SK-N-MC (cell line): ENCODE data around the gene SEMA4D.

Source experiments
- EZH2 ChIP-seq: fragments of 200-600 bp; sonication (generic); IDR thresholded peaks from one replicate; pipeline ENCODE4 v1.6.1; 2017; ENCODE audit warnings: antibody characterized with exemption
- FOXP2 ChIP-seq: optimal IDR thresholded peaks from 2 replicates; pipeline ENCODE3; 2011; ENCODE audit warnings: mild to moderate bottlenecking, moderate library complexity; ENCODE audit not compliant: insufficient read depth; ENCODE audit errors: extremely low read length, control extremely low read depth
- POLR2AphosphoS5 ChIP-seq: IDR thresholded peaks from 2 replicates; pipeline ENCODE4 v1.6.1; 2012; ENCODE audit warnings: mild to moderate bottlenecking, low read depth, low read length, borderline replicate concordance

- TF ChIP-seq POLR2AphosphoS5, result no peak
- TF ChIP-seq EZH2, result no peak
- TF ChIP-seq FOXP2, result no peak
Observed at GRCh38 chr9:89388868-89389177, 109.1 kb downstream of the SEMA4D start.
